HEK293 (cell line): ENCODE data around the gene MCHR1.

Experiments used
- BCL11B ChIP-seq: fragments of 450-650 bp; formaldehyde crosslinking; IDR thresholded peaks from 2 replicates; pipeline ENCODE4 v1.5.1; 2016; ENCODE audit warnings: low read depth, missing biosample characterization, missing genetic modification characterization
- FEZF1 ChIP-seq: fragments of 450-650 bp; formaldehyde crosslinking; IDR thresholded peaks from 2 replicates; pipeline ENCODE4 v1.5.1; 2016; ENCODE audit warnings: missing biosample characterization, missing genetic modification characterization
- IKZF3 ChIP-seq: fragments of 450-650 bp; IDR thresholded peaks from 2 replicates; pipeline ENCODE4 v1.5.0; 2018; ENCODE audit warnings: missing biosample characterization, mild to moderate bottlenecking, missing genetic modification characterization, moderate library complexity
- KLF10 ChIP-seq: fragments of 450-650 bp; IDR thresholded peaks from 2 replicates; pipeline ENCODE4 v1.5.1; 2018; ENCODE audit warnings: missing biosample characterization, mild to moderate bottlenecking, missing genetic modification characterization
- KLF8 ChIP-seq: fragments of 450-650 bp; formaldehyde crosslinking; IDR thresholded peaks from 2 replicates; pipeline ENCODE4 v1.5.1; 2016; ENCODE audit warnings: missing biosample characterization, missing genetic modification characterization
- SETDB1 ChIP-seq: IDR thresholded peaks from one replicate; pipeline ENCODE4 v1.6.1; 2017; ENCODE audit warnings: mild to moderate bottlenecking, low read length, moderate library complexity, mixed read lengths; ENCODE audit not compliant: insufficient read length
- ZBTB21 ChIP-seq: fragments of 450-650 bp; formaldehyde crosslinking; IDR thresholded peaks from 2 replicates; pipeline ENCODE4 v1.5.1; 2017; ENCODE audit warnings: missing biosample characterization, missing genetic modification characterization
- ZBTB7A ChIP-seq: fragments of 450-650 bp; formaldehyde crosslinking; IDR thresholded peaks from 2 replicates; pipeline ENCODE4 v1.5.1; 2016; ENCODE audit warnings: low read depth, missing biosample characterization, missing genetic modification characterization
- ZNF23 ChIP-seq: fragments of 450-650 bp; formaldehyde crosslinking; IDR thresholded peaks from 2 replicates; pipeline ENCODE4 v1.5.1; 2016; ENCODE audit warnings: missing biosample characterization, missing genetic modification characterization, borderline replicate concordance
- ZNF248 ChIP-seq: fragments of 450-650 bp; formaldehyde crosslinking; IDR thresholded peaks from 2 replicates; pipeline ENCODE4 v1.5.1; 2017; ENCODE audit warnings: missing biosample characterization, missing genetic modification characterization
- ZNF311 ChIP-seq: fragments of 450-650 bp; formaldehyde crosslinking; IDR thresholded peaks from 2 replicates; pipeline ENCODE4 v1.5.1; 2017; ENCODE audit warnings: missing biosample characterization, missing genetic modification characterization, borderline replicate concordance
- ZNF354C ChIP-seq: fragments of 450-650 bp; formaldehyde crosslinking; IDR thresholded peaks from 2 replicates; pipeline ENCODE4 v1.5.1; 2016; ENCODE audit warnings: missing biosample characterization, missing genetic modification characterization, low read depth, borderline replicate concordance
- ZNF37A ChIP-seq: fragments of 450-650 bp; IDR thresholded peaks from 2 replicates; pipeline ENCODE4 v1.5.1; 2018; ENCODE audit warnings: missing biosample characterization, missing genetic modification characterization
- ZNF544 ChIP-seq: fragments of 450-650 bp; formaldehyde crosslinking; IDR thresholded peaks from 2 replicates; pipeline ENCODE4 v1.5.0; 2017; ENCODE audit warnings: missing biosample characterization, missing genetic modification characterization
- ZNF558 ChIP-seq: fragments of 450-650 bp; formaldehyde crosslinking; IDR thresholded peaks from 2 replicates; pipeline ENCODE4 v1.5.1; 2016; ENCODE audit warnings: missing biosample characterization, missing genetic modification characterization
- ZNF610 ChIP-seq: fragments of 450-650 bp; formaldehyde crosslinking; IDR thresholded peaks from 2 replicates; pipeline ENCODE4 v1.5.1; 2016; ENCODE audit warnings: missing biosample characterization, missing genetic modification characterization, borderline replicate concordance
- ZNF664 ChIP-seq: fragments of 450-650 bp; formaldehyde crosslinking; IDR thresholded peaks from 2 replicates; pipeline ENCODE4 v1.5.1; 2016; ENCODE audit warnings: missing biosample characterization, missing genetic modification characterization
- ZNF677 ChIP-seq: fragments of 450-650 bp; IDR thresholded peaks from 2 replicates; pipeline ENCODE4 v1.5.0; 2018; ENCODE audit warnings: missing biosample characterization, mild to moderate bottlenecking, missing genetic modification characterization, moderate library complexity
- ZNF692 ChIP-seq: fragments of 450-650 bp; formaldehyde crosslinking; IDR thresholded peaks from 2 replicates; pipeline ENCODE4 v1.5.1; 2016; ENCODE audit warnings: missing biosample characterization, missing genetic modification characterization
- ZNF785 ChIP-seq: fragments of 450-650 bp; formaldehyde crosslinking; IDR thresholded peaks from 2 replicates; pipeline ENCODE4 v1.5.1; 2016; ENCODE audit warnings: missing biosample characterization, missing genetic modification characterization
- ZNF837 ChIP-seq: fragments of 450-650 bp; formaldehyde crosslinking; IDR thresholded peaks from 2 replicates; pipeline ENCODE4 v1.5.1; 2016; ENCODE audit warnings: missing biosample characterization, missing genetic modification characterization

MCHR1 gene

GRCh38 chr22:40729284-40729683 lies 50.0 kb downstream of the MCHR1 start (continued):
- no peak for TF ChIP-seq ZNF677 (tag by site-specific recombination)
- TF ChIP-seq ZNF23 (tag by site-specific recombination): no peak
- TF ChIP-seq ZNF692 (tag by site-specific recombination): peak; percentile 75; the same call in 1 of the 2 replicates
- no peak for TF ChIP-seq BCL11B (tag by site-specific recombination)
- no peak for TF ChIP-seq ZNF248 (tag by site-specific recombination)
- TF ChIP-seq IKZF3 (tag by site-specific recombination): no peak
- TF ChIP-seq ZNF837 (tag by site-specific recombination): no peak
- TF ChIP-seq ZBTB7A (tag by site-specific recombination): no peak
- TF ChIP-seq ZNF544 (tag by site-specific recombination): no peak
- no peak for TF ChIP-seq ZNF311 (tag by site-specific recombination)
- TF ChIP-seq ZNF664: no peak
- TF ChIP-seq ZNF354C: no peak
- no peak for TF ChIP-seq FEZF1 (tag by site-specific recombination)
- no peak for TF ChIP-seq KLF10 (tag by site-specific recombination)
- TF ChIP-seq ZBTB21 (tag by site-specific recombination): no peak
- no peak for TF ChIP-seq ZNF558 (tag by site-specific recombination)
- no peak for TF ChIP-seq ZNF37A (tag by site-specific recombination)
- no peak for TF ChIP-seq KLF8 (tag by site-specific recombination)
- TF ChIP-seq ZNF785 (tag by site-specific recombination): no peak
- no peak for TF ChIP-seq ZNF610 (tag by site-specific recombination)
- TF ChIP-seq SETDB1: peak; percentile 66
